Stomach (tissue), 4 donors: Measurements from ENCODE around the gene HAVCR2.

Experiments used
- CTCF ChIP-seq, 7 experiments: fragments of 450-650 bp in 4 of 7; fragments of 200-600 bp in 3 of 7; sonication (generic) in 3 of 7; IDR thresholded peaks; one replicate each; pipeline ENCODE4 v1.5.1; 2016 to 2019; ENCODE audit warnings: antibody characterized with exemption in 7 of 7, control low read depth in 2 of 7, mild to moderate bottlenecking in 1 of 7
- EP300 ChIP-seq: sonication (generic); formaldehyde crosslinking; IDR thresholded peaks from one replicate; pipeline ENCODE4 v1.6.1; 2017; ENCODE audit warnings: antibody characterized with exemption
- POLR2A ChIP-seq, 4 donors: fragments of 450-650 bp; IDR thresholded peaks; one replicate each; pipeline ENCODE4 v1.6.1; 2016; ENCODE audit warnings: antibody characterized with exemption in 4 of 4, control low read depth in 2 of 4, mild to moderate bottlenecking in 1 of 4, moderate library complexity in 1 of 4
- POLR2AphosphoS5 ChIP-seq, 3 donors: sonication (generic); formaldehyde crosslinking; IDR thresholded peaks; one replicate each; pipeline ENCODE4 v1.6.1; 2016; ENCODE audit warnings: antibody characterized with exemption in 3 of 3

- no peak for TF ChIP-seq POLR2A (IDR thresholded peaks at IDR 0.05)
- TF ChIP-seq CTCF (IDR thresholded peaks at IDR 0.05), result no peak
- no peak for TF ChIP-seq POLR2AphosphoS5 (IDR thresholded peaks at IDR 0.05)
- TF ChIP-seq EP300, result no peak
These were observed 57.1 kb downstream of the HAVCR2 start for GRCh38 chr5:157051604-157052245.
